HG03039 (cell line): ENCODE data around the gene CHRNB4.

Source experiments
- ATAC-seq: cut with Tn5 transposase; IDR thresholded peaks from one replicate; pipeline ENCODE4 v1.9.1; 2021; ENCODE audit warnings: mild to moderate bottlenecking, moderate library complexity; ENCODE audit not compliant: unreplicated experiment

CHRNB4 gene

DNA sequence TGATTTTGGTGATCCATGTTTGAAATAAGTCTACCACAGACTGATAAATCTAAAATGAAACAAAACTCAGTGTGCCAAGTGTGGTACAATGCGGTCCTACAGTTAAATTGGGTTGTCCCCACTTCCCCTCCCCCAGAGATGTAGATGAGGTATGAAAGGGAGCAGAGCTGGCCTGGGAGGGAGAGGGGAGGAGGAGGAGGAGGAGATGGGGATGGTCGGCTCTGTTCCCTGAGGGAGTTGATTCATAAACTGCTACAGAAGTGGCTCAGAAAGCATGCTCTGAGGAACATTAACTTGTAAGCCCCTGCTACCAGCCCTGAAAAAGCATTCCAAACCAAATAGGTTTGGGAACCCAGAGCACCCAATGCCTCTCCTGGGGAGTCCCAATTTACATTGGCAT lies 28.0 kb upstream of the CHRNB4 start:
- no peak for ATAC-seq

DNA sequence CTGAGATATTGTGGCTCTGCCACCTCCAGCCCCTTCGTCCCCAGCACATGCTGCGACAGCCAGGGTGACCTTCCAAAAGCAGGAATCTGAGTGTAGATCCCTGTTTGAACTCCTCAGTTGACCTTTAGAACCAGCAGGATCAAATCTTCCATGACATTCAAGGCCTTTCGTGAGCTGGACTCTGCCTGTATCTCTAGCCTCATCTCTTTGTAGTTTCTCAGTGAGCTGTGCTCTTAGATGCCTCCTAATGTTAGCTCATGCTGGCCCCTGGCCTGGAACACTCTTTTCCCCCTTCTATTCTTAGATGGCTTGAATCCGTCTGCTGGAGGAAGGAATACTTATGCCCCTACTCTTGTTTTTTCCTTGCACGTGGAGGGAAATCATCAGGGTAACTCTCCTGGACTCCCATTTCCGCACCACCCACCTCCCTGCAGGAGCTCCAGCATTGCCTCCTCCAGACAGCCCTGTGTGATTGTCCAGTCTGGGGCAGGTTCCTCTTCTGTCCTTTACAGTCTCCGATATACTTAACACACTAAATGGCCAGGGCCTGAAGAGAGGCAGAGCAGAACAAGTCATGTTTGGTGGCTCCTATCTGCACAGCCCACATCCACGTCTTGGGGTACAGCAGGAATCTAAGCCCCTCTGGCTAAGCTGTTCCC lies 26.7 kb upstream of the CHRNB4 start:
- no peak for ATAC-seq

DNA sequence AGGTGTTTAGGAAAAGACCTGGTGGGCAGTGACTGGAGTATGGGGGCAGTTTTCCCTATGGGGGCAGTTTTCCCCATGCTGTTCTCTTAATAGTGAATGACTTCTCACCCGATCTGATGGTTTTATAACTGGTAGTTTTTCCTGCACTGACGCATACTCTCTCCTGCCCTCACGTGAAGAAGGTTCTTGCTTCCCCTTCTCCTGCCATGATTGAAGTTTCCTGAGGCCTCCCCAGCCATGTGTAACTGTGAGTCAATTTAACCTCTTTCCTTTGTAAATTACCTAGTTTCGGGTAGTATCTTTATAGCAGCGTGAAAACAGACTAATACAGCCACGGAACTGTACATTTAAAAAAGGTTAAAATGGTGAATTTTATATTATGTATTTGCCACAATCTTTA lies 25.0 kb upstream of the CHRNB4 start:
- no peak for ATAC-seq

DNA sequence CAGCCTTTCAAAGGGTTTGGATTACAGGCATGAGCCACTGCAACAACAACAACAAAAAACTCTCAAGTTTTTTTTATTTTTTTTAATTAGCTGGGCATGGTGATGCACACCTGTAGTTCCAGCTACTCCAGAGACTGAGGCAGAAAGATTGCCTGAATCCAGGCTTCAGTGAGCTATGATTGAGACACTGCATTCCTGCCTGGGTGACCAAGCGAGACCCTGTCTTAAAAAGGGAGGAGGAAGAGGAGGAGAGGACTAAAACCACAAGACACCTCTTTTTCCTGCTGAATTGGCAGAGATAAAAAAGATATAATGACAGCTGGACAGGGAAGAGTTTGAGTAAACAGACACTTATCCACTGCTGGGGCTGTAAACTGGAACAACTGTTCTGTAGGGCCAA lies 22.7 kb upstream of the CHRNB4 start:
- ATAC-seq = no peak

DNA sequence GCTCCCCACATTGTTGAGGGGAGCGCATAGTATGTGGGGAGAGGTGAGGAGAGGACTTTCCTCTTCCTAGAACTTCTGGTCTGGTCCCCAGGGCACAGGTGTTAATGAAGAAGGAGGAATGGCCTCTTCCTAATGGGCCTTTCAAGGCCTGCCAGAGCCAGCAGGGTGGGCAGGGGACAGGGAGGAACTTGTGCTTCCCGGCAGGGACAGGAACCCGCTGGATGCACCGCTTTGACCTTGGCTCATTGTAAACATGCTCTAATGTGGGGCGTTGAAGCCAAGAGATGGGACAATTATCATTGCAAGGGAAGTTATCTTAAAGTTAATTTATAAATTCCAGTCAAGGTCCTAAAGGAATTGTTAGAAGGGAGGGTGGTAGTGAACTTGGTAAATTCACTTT lies 21.0 kb upstream of the CHRNB4 start:
- ATAC-seq = no peak

DNA sequence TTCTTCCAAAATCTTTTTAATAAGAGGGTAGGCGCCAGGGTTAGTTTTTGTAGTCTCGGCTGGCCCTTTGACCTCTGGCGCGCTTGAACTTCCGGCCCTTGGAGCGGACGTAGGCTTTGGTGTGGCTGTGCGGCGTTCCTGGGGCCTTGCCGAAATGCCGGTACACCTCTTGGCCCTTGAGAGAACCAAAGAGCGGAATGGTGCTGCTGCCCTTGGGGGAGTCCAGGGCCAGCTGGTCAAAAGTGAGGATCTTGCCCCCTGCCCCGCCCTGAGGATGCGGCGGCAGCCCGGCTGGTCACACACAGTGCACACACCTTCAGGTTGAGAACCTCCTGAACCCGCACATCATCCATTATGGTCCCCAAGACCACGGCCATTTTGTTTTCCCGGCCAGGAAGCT lies 20.0 kb upstream of the CHRNB4 start:
- no peak for ATAC-seq

DNA sequence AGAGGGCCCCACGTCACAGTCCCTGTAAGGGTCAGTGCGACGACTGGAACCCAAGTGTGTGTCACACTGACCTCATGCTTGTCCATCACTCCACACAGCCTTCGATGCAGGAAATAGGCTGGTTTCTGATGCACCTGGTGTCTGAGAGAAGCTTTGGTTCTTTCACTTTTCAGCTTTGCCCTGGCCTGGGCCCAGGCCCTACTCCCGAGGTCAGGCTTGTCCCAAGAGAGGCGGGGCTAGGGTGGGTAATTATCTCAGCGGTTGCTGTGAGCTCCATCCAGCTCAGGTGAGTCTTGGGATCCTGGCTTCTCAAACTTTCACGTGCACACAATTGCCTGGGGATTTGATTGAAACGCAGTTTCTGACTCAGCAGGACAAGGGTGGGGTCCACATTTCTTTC lies 19.6 kb upstream of the CHRNB4 start:
- ATAC-seq = no peak

DNA sequence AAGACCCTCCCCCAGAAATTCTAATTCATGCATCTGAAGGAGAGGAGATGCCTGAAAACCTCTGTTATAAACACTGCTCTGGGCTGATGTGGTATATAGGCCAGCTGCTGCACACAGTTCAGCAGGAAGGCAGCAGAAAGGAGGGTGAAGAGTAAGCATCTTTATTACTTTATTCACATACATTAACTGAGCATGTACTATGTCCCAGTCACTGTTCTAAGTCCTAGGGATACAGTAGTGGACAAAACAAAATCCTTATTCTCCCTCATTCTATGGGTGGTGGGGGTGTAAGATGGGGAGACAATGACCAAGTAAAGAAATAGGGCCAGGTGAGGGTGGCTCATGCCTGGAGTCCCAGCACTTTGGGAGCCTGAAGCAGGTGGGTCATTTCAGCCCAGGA lies 17.8 kb upstream of the CHRNB4 start:
- no peak for ATAC-seq

DNA sequence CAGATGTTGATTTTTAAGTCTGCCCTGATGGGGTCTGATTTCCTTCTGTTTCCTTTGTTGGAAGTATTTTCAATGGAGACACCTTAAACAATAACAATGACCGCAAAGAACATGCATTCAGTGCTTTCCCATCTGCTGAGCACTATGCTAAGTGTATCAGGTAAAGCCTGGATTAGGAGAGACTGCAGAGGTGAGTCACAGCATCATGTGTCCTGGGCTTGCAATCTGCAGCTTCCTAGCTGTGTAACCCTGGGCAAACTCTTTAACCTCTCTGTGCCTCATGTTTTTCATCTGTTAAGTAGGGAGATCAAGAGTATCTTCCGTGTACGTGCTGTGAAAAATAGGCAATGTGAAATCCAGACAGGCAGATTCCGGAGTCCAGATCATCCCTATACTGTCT lies 13.3 kb upstream of the CHRNB4 start:
- ATAC-seq = no peak

DNA sequence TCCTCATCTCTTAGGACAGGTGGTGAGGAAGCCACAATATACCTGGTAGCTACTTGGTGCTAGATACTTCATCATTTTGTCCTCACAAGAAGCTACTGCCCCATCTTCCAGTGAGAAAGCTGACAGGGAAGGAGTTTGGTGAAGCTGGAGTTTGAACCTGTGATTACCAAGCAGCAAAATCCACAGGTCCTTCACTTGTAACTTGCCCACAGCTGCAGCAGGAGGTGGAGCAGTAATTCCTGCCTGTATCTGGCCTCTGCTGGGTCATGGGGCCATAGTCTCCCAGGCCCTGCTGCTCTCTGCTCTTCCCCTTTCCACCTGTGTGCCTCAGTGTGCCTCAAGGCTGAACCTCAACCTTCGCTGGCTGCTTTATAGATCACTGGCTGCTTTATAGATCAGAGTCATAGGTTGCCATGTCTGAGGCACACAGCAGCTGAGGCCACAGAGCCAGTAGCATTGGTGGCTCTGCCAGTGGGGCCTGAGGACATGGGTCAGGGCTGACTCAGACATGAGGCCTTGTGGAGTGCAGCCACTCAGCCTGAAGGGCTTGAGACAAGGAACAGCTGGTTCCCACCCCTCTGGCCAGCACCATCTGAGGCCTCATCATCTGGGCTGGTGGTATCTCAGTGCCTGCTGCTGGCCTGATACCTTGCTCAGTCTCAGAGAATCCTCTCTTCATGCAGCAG lies 11.1 kb upstream of the CHRNB4 start:
- no peak for ATAC-seq

DNA sequence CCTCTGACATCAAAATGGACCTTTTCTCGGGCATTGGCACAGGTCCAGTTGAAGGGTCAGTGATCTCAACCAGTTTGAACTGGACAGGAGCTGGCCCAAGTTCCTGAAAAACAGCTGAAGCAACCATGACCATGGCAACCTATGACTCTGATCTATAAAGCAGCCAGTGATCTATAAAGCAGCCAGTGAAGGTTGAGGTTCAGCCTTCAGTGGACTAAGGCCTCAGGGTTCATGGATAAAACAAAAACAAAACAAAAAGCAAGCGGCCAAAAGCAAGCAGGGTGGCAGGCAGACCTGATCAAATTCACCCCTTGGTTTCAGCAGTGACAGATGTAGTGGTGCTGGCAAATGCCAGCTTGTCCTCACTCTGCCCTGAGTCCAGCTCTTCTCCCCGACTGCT lies 10.0 kb upstream of the CHRNB4 start:
- no peak for ATAC-seq

DNA sequence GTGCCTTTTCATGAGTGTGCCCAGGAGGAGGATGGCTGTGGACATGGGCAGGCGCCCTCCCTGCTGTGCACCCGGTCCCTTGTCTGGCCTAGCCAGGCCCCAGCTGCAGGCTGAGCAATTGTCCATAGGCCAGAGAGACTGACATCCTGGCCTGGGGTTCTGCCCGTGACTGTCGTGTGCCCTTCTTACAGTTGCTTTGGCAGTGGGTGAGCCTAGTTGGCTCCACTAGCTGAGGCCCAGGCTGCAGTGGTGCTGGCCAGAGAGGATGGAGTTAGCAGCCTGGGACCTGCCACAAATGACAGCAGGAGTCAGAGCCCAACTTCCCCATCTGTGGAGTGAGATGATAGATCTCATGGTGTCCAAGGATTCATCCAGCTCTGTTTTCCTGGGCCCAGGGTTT lies 9.0 kb upstream of the CHRNB4 start:
- ATAC-seq = no peak

DNA sequence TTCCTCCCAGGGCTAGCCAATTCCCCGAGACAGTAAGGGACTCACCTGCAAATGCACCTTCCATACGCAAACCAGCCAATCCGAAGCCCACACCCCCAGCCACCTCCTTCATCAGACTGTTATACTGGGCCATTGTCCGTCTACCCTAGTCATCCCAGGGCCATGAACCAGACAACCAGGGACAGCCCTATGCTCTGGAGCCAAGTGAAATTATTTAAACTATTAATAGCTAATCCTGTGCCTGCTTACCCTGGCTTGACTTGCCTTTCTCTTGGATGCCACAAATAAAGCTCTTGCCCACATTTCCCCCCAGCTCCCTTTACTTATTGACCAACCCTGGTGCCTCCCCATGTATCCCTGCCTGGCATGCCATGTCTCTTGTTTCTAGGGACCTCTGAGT lies 4.0 kb upstream of the CHRNB4 start:
- no peak for ATAC-seq

DNA sequence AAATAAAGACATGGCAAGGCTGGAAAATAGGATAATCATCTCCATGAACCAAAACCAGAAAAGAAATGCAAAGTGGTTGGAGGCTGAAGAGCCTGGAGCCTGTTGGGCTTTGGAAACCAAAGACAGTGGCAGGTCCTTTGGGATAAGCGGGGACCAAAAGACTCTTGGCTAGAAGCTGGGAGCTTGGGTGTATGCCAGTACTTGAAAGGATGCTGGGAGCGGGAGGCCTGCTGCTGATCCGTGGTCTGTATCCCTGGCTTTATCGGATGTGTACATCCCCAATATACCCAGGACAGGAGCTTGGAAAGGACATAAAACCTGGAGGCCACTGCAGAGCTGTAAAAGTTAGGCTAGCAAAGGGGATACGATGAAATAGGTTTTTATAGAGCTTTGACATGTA lies 1.3 kb upstream of the CHRNB4 start:
- ATAC-seq = no peak

DNA sequence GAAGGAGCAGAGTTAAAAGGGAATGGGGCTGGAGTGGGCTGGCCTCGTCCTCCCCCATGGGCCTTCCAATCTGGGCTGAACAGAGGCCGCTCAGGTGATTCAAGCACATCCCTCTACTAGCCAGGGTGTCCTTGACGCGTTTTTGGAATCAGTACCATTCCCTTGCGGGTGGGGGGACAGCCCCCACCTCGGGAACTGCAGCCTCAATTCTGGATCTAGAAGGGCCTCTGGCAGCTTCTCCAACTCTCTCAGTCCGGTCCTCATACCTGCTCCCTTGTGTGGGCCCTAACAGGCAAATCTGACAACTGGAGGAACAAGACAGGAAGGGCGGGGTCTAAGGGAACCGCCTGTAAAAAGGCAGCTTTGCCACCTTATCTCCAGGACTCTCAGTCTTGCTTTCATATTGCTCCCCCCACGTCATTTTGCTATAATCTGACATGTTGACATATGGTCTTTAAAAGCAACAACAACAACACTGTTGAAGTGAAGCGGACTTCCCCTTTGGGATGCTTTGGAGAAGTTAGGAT lies 802 bp upstream of the CHRNB4 start:
- no peak for ATAC-seq

DNA sequence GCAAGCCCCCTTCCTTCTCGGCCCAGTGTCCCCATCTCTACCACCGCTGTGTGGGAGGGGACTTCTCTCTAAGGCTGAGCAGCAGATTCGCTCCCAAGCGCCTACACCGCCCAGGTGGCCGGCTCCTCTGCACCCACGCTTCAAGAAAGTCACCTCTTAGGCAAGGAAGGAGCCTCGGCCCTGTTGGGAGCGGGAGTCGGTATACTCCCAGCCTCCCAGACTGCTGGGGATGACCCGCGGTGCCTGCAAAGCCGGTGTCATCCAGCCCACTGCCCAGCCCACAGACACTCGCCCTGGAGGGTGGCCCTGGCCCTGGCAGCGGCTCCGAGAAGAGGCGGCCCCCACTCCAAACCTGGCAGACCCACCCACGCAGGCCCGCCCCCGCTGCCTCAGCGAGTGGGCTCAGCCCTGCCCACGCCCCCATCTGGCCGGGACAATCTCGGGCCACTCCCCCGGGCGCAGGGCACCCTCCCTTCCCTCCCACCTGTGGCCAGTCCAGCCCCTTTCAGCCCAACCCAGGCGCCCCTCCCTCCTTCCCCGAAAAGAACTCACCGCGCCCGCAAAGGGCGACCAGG lies 396 bp downstream of the CHRNB4 start:
- no peak for ATAC-seq

DNA sequence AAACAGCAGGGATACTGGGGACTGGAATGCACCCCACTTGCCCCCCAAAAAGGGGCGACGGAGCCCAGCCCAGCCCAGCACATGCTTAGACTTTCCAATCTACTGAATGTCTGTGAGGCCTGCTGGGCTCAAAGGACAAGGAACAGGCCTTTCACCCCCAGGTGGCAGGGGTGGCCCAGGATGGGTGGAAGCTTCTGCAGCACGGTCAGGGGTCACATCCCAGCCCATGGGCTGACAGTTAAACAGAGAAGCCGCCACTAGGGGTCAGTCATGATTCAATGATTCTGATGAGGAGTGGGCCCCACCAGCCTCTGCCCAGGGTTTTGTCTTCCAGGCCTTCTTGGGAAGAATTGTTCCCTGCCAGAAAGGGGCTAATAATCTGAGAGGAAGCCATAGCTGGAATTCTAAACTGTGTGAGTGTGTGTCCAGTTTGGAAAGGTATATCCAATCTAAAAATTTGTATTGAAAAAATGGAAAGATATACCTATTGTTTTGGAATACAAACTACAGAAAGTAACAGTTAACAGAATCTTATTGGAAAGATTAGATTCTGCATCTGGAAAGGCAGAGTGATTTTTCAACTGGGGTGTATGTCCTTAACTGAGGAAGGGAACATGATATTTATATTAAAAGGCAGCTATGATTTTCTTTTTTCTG lies 2.2 kb downstream of the CHRNB4 start:
- ATAC-seq = no peak

DNA sequence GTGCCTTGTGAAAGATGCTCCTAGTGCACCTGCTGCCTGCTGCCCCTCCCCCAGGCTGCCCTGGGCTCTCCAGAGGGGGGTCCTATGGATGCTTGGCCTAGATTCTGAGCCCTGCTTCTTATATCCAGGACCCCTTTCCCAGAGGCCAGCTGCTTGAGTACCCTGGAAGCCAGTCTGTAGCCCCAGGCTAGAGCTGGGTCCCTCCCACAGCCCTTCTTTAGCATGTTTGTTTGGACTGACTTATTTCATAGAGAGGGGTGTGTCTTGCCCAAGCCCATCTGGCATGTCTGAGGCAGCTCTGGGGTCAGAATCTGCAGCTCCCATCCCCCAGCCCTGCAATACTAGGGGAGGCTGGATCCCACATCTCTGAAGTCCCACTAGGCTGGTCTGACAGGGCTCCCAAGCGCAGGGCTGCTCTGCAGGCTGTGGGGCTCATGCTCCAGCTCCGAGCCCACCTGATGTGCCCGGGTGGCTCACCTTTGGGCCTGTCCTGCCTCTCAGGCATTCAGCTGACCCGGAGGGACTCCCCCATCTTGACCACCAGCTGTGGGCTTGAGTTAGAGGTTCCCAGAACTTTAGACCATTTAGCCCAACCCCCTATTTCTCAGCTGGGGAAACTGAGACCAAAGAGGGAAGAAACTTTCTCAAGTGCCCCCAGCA lies 3.1 kb downstream of the CHRNB4 start:
- ATAC-seq = no peak

DNA sequence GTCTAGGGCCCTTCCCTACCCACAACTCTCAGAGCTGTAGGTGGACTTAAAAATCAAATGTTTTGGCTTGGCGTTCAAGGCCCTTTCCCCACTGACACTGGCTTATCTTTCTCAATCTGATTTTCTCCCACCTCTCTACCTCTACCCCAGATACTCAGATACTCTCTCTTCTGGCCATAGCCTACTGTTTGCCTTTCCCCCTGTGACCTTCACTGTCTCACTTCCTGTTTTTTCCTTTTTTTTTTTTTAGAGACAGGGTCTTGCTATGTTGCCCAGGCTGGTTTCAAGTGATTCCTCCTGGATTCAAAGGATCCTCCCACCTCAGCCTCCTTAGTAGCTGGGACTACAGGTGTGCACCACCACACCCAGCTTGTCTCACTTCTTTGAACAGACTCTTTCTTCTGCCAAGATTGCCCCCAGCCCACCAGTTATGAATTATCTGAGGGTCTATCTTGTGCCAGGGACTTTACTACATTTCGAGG lies 4.6 kb downstream of the CHRNB4 start:
- no peak for ATAC-seq

DNA sequence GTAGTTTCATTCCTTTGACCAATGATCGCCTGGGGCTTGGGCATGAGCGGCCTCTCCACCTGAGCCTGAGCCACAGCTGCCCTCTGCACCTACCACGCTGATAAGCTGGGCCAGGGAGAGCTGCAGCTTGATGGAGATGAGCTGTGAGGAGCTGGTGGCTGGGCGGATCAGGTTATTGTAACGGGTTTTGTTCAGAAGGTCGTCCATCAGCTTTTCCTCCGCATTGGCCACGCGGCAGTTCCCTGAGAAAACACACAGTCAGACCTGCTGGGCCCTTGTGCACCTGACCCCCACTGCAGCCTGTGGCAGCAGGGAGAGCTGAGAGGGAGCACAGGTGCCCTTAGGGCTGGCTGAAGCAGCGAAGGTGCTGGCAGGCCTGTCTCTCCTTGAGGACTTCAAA lies 5.7 kb downstream of the CHRNB4 start:
- ATAC-seq = no peak
